Measurements from ENCODE around the gene PLA2R1.
"Not testable (repeated sequence)": the region's sequence is repeated elsewhere in the genome, so short reads cannot be mapped to it uniquely, and the experiment has no call there.

PLA2R1 gene

DNA sequence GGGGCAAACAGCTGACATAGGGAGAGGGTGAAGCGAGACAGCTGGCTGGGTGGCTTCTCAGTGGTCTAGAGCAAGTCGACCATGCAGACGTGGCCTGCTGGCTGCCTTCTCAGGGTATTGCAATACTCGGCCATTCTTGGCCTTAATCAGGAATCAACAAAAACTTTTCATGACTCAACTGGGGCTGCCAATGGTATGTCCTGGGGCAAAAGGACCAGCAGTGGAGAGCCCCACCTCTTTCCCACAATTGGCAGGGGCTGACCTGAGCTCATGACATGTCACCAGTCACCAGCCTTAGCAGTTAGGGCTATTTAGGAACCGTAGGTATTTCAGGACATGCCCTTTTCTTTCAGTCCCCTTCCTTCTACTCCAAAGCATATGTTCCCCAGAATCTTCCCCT, 19.1 kb downstream of the PLA2R1 start:
- no peak overlapping the region for H3K27ac ChIP-seq (ENCODE audit: low read length)
- no peak overlapping the region for H3K4me3 ChIP-seq (ENCODE audit: low read length)
- H3K9ac ChIP-seq (ENCODE audit: low read depth, low read length) = no peak overlapping the region
- H3K36me3 ChIP-seq (ENCODE audit: insufficient read depth, low read depth, low read length) = no peaks in the 10 kb centered on the region
- no peaks in the 10 kb centered on the region; the same call in 1 of the 2 replicates for H3K4me1 ChIP-seq (ENCODE audit: insufficient read depth, low read length)
- no peaks in the 10 kb centered on the region for H3K9me3 ChIP-seq (ENCODE audit: insufficient read depth, low read depth, low read length)
- no peaks in the 10 kb centered on the region for H3K27me3 ChIP-seq (ENCODE audit: insufficient read depth, low read length)

DNA sequence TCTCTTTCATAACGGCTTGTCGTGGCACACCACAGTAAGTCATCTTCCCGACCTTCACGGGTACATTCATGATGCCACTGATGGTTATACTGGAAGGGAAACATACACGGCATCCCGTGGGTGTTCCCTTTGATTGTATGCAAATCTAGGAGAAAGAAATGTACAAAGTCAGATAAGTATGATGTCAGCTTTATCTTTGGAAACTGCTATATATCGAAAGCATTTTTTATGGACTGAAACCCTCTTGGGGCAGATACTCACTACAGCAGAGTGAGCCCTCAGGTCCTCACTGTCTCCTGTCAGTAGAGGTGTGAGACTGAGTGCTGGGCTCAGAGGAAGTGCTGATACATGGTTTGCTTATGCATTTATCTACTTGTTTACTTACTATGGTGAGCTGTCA, 20.4 kb downstream of the PLA2R1 start:
- no peaks in the 10 kb centered on the region; the same call in 1 of the 2 replicates for H3K4me1 ChIP-seq (ENCODE audit: insufficient read depth, low read length)
- no peak overlapping the region for H3K4me3 ChIP-seq (ENCODE audit: low read length)
- H3K27ac ChIP-seq (ENCODE audit: low read length) = no peak overlapping the region
- H3K27me3 ChIP-seq (ENCODE audit: insufficient read depth, low read length) = no peaks in the 10 kb centered on the region
- no peaks in the 10 kb centered on the region for H3K9me3 ChIP-seq (ENCODE audit: insufficient read depth, low read depth, low read length)
- no peak overlapping the region for H3K9ac ChIP-seq (ENCODE audit: low read depth, low read length)
- no peaks in the 10 kb centered on the region for H3K36me3 ChIP-seq (ENCODE audit: insufficient read depth, low read depth, low read length)

DNA sequence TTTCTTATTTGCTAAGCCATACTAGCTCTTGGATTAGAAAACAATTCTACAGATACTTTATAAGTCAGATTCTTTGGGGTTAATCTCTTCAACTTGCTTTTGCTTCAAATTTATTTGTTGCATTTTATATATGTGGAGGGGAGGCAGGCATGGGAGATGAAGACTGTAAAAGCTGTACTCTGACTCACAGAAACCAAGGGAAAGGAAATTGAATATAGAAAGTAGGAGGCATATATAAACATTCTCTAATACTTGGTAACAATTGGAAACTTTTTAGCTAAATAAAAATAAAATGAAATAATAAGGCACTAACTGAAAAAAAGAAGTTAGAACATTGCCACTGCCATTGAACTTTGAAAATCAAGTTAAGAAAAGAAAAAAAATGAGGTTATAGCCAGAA, 21.3 kb downstream of the PLA2R1 start:
- no peaks in the 10 kb centered on the region for H3K27me3 ChIP-seq (ENCODE audit: insufficient read depth, low read length)
- no peak overlapping the region for H3K4me3 ChIP-seq (ENCODE audit: low read length)
- H3K4me1 ChIP-seq (ENCODE audit: insufficient read depth, low read length) = peaks cover 2% of the 10 kb centered on the region; the same call in 1 of the 2 replicates
- no peaks in the 10 kb centered on the region for H3K36me3 ChIP-seq (ENCODE audit: insufficient read depth, low read depth, low read length)
- H3K9ac ChIP-seq (ENCODE audit: low read depth, low read length) = no peak overlapping the region
- no peaks in the 10 kb centered on the region for H3K9me3 ChIP-seq (ENCODE audit: insufficient read depth, low read depth, low read length)
- H3K27ac ChIP-seq (ENCODE audit: low read length) = no peak overlapping the region

DNA sequence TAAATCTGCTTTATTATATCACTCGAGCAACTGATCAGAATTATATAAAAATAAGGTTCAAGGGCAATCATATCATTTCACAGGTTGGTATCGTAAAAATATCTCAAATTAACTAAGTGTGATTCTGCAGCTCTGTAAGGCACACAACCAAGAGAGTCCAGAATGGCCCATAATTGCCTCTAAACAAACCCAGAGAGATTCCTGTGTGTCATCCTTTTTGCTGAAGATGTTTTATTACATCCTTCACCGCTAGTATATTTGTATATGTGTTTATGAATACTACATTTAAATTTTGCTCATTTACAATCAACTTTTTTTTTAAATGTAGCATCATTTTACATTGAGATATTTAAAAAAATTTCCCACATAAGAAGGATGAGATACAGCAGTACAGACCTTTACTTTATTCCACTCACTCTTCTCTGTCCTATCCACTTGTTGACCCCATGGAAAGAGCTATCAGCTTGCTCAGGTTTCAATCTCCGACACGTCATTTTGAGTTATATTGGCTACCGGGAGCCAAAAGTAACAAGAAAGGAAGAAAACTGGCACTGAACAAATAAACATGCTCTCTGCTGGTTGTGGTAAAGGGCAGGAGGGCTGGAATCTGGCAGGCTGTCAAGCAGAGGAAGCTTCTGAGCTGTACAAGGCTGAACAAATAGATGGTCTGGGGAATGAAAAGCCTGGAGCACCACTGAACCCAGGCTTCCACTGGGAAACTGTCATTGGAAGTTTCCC, 23.1 kb downstream of the PLA2R1 start:
- Histone ChIP-seq H3K27ac (ENCODE audit: low read length) (no peak overlapping the region), H3K9ac (ENCODE audit: low read depth, low read length) (no peak overlapping the region), H3K9me3 (ENCODE audit: insufficient read depth, low read depth, low read length) (no peaks in the 10 kb centered on the region), H3K4me3 (ENCODE audit: low read length) (no peak overlapping the region), H3K36me3 (ENCODE audit: insufficient read depth, low read depth, low read length) (no peaks in the 10 kb centered on the region), H3K27me3 (ENCODE audit: insufficient read depth, low read length) (no peaks in the 10 kb centered on the region), H3K4me1 (ENCODE audit: insufficient read depth, low read length) (peaks cover 2% of the 10 kb centered on the region; the same call in 1 of the 2 replicates)

DNA sequence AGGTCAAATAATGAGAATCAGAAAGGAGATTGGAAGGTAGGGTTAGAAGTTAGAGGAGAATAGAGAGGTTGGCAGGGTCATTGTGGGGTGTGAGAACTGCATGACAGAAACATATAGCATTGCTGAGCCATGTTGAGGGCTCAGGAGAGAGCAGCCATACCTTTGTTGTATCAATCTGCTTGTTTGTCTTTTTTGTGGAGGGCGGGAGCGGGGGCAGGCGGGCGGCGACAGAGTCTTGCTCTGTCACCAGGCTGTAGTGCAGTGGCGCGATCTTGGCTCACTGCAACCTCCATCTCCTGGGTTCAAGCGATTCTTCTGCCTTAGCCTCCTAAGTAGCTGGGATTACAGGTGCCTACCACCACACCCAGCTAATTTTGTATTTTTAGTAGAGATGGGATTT, 23.8 kb downstream of the PLA2R1 start:
- not testable (repeated sequence) for H3K27me3 ChIP-seq (ENCODE audit: insufficient read depth, low read length); H3K27ac ChIP-seq (ENCODE audit: low read length); H3K4me3 ChIP-seq (ENCODE audit: low read length); H3K9ac ChIP-seq (ENCODE audit: low read depth, low read length); H3K9me3 ChIP-seq (ENCODE audit: insufficient read depth, low read depth, low read length); H3K36me3 ChIP-seq (ENCODE audit: insufficient read depth, low read depth, low read length); H3K4me1 ChIP-seq (ENCODE audit: insufficient read depth, low read length)

DNA sequence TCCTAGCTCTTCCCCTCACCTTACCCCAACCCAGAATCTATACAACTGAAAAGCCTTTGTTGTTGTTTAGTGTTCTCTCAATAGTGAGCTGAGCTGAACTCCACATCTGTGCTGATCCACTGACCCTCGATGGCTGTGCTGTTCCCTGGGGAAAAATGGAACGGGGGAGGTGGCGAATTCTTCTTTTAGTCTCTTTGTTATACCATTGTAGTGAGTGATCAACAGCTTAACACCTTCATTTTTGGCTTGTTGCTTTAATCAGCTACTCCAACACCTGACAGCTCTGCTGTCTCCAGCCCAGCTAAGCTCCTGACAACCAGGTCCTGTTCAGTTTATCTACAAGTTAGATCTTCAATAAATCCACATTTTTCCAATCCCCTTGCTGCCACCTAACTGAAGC, 25.7 kb downstream of the PLA2R1 start:
- H3K4me1 ChIP-seq (ENCODE audit: insufficient read depth, low read length) = peaks cover 2% of the 10 kb centered on the region; the same call in 1 of the 2 replicates
- H3K9me3 ChIP-seq (ENCODE audit: insufficient read depth, low read depth, low read length) = no peaks in the 10 kb centered on the region
- H3K9ac ChIP-seq (ENCODE audit: low read depth, low read length) = no peak overlapping the region
- no peak overlapping the region for H3K4me3 ChIP-seq (ENCODE audit: low read length)
- H3K27me3 ChIP-seq (ENCODE audit: insufficient read depth, low read length) = no peaks in the 10 kb centered on the region
- H3K36me3 ChIP-seq (ENCODE audit: insufficient read depth, low read depth, low read length) = no peaks in the 10 kb centered on the region
- no peak overlapping the region for H3K27ac ChIP-seq (ENCODE audit: low read length)

DNA sequence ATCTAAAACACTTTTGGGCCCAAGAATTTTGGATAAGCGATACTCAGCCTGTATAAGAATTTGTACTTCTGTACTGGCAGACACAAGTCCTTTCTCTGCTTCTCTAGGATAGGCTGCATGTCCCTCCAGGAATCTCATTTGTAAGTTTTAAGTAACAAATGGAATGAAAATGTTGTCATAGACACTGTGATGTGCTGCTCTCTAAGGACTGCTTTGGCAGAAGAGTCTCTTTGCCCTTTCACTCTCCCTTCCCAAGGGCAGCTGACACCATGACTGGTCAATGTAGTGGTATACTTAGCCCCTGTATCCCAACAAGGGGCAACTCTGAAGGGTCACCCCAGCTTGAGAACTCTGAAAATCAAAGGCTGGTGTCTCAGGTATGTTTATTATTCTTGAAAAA, 27.3 kb downstream of the PLA2R1 start:
- H3K9me3 ChIP-seq (ENCODE audit: insufficient read depth, low read depth, low read length) = no peaks in the 10 kb centered on the region
- H3K27me3 ChIP-seq (ENCODE audit: insufficient read depth, low read length) = no peaks in the 10 kb centered on the region
- H3K4me3 ChIP-seq (ENCODE audit: low read length) = no peak overlapping the region
- H3K9ac ChIP-seq (ENCODE audit: low read depth, low read length) = no peak overlapping the region
- no peak overlapping the region for H3K27ac ChIP-seq (ENCODE audit: low read length)
- 0 out of 2 replicates have a peak, but pooled peaks cover 2% of the 10 kb centered on the region for H3K4me1 ChIP-seq (ENCODE audit: insufficient read depth, low read length)
- no peaks in the 10 kb centered on the region for H3K36me3 ChIP-seq (ENCODE audit: insufficient read depth, low read depth, low read length)

DNA sequence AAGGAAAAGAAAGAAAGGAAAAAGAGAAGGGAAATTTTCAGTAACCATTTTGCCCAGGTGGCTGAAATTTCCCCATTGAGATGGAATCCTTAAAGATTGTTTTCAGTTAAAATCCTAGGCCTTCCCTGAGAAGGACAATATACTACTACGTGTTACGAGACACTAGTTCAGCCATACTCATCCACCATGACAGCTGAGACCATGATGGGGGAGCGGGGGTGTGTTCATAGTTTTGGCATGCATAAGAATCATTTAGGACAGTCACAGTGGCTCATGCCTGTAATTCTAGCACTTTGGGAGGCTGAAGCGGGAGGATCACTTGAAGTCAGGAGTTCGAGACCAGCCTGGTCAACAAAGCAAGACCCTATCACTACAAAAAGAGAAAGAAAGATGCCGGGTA, 28.0 kb downstream of the PLA2R1 start:
- H3K9me3 ChIP-seq (ENCODE audit: insufficient read depth, low read depth, low read length) = no peaks in the 10 kb centered on the region
- H3K27ac ChIP-seq (ENCODE audit: low read length) = no peak overlapping the region
- 0 out of 2 replicates have a peak, but pooled peaks cover 2% of the 10 kb centered on the region for H3K4me1 ChIP-seq (ENCODE audit: insufficient read depth, low read length)
- H3K27me3 ChIP-seq (ENCODE audit: insufficient read depth, low read length) = no peaks in the 10 kb centered on the region
- H3K36me3 ChIP-seq (ENCODE audit: insufficient read depth, low read depth, low read length) = no peaks in the 10 kb centered on the region
- no peak overlapping the region for H3K4me3 ChIP-seq (ENCODE audit: low read length)
- H3K9ac ChIP-seq (ENCODE audit: low read depth, low read length) = no peak overlapping the region

DNA sequence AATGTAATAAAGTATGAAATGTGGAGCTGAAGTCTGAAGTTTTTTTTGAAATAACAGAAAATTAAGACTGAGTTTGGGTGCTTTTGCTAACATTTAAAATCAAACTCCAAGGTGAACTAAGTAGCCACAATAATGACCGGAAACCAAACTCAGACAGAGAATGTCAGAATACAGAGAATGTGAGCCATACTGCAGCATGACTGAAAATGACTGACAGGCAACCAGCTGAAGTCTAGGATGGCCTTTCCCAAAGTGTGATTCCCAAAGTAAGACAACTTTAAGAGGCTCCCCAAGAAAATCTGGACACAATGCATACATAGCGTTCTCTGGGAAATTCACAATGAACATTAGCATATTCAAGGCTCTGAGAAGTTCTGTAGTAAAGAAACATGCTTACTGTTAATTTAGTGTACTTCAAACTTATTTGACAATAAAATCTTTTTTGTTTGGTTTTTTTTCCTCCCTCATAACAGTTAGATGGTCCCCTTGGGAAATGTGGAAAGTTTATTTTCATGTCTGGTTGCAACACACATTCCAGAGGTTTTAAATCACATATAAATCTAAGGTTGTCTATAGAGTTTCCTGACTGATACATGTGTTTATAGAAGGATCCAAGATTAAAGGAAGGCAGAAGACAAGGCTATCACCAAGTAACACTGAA, 28.6 kb downstream of the PLA2R1 start:
- Histone ChIP-seq H3K4me3 (ENCODE audit: low read length) (no peak overlapping the region), H3K27ac (ENCODE audit: low read length) (no peak overlapping the region), H3K4me1 (ENCODE audit: insufficient read depth, low read length) (0 out of 2 replicates have a peak, but pooled peaks cover 2% of the 10 kb centered on the region), H3K9ac (ENCODE audit: low read depth, low read length) (no peak overlapping the region), H3K9me3 (ENCODE audit: insufficient read depth, low read depth, low read length) (no peaks in the 10 kb centered on the region), H3K27me3 (ENCODE audit: insufficient read depth, low read length) (no peaks in the 10 kb centered on the region), H3K36me3 (ENCODE audit: insufficient read depth, low read depth, low read length) (no peaks in the 10 kb centered on the region)

DNA sequence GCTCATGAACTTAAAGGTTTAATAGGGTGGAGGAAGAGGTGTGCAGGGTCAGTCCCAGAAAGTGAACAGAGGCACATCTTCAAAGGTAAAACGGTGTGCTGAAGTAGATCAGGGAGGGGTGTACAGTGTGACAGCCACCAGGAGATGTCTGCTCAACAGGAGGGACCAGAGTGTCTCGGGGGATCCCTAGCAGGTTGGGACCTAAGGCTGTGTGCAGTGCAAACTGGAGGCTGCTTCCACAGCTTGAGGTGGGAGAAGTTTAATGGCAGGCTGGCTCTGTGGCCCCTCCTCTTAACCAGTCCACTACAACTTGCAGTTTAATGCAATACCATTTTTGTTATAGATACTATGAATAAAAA, 33.2 kb downstream of the PLA2R1 start:
- Histone ChIP-seq H3K27me3 (ENCODE audit: insufficient read depth, low read length) (no peaks in the 10 kb centered on the region), H3K9ac (ENCODE audit: low read depth, low read length) (no peak overlapping the region), H3K4me3 (ENCODE audit: low read length) (no peak overlapping the region), H3K27ac (ENCODE audit: low read length) (no peak overlapping the region), H3K4me1 (ENCODE audit: insufficient read depth, low read length) (no peaks in the 10 kb centered on the region), H3K9me3 (ENCODE audit: insufficient read depth, low read depth, low read length) (no peaks in the 10 kb centered on the region), H3K36me3 (ENCODE audit: insufficient read depth, low read depth, low read length) (no peaks in the 10 kb centered on the region)

DNA sequence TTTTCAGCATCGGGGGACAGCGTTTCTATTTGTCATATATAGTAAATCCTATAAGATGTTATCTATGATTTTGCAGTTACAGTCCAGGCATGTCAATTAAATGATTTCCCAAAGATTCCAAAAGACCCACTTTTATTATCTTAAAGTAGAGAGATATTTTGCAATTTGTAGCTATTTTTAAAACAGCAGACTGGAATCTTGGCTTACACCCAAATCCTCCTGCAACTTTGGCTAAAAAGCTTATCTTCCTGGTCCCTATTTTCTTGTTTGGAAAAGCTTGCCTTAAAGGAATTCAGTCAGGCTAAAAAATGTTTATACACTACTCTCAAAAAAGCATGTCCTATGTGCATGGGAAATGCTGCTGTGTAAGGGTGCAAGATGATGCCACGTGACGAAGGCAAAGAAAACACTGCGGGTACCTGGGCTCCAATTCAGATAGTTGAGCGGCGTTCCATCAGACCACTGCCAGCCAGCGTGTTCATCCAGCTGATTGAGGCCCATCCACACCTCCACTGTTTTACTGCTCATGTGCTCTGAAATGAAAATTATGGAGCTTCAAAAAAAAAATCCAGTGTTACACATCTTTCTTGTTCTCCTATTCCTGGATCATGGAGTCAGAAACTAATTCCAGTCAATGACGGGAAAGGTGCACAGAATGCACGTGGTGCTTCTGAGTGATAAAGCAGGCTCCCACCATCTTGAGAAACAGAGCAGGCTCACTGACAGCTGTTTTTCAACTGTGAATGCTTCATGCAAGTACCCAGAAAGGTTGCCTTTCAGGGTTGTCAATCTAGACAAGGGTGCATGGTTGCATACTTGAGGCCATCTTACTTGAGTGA, 33.8 kb downstream of the PLA2R1 start:
- Histone ChIP-seq H3K9me3 (ENCODE audit: insufficient read depth, low read depth, low read length) (no peaks in the 10 kb centered on the region), H3K9ac (ENCODE audit: low read depth, low read length) (no peak overlapping the region), H3K4me1 (ENCODE audit: insufficient read depth, low read length) (no peaks in the 10 kb centered on the region), H3K4me3 (ENCODE audit: low read length) (no peak overlapping the region), H3K27ac (ENCODE audit: low read length) (no peak overlapping the region), H3K36me3 (ENCODE audit: insufficient read depth, low read depth, low read length) (no peaks in the 10 kb centered on the region), H3K27me3 (ENCODE audit: insufficient read depth, low read length) (no peaks in the 10 kb centered on the region)
